SK-N-SH treated with all-trans-retinoic acid at 6 μM for 48 hours (cell line): ENCODE data around the gene CEP290.

ENCODE experiments used
- ZNF8 ChIP-seq: fragments of 450-650 bp; formaldehyde crosslinking; IDR thresholded peaks from 2 replicates; pipeline ENCODE4 v1.5.0; 2020; ENCODE audit warnings: mild to moderate bottlenecking, moderate library complexity
- TF ChIP-seq, protein P1 (sequence below): fragments of 250-450 bp; sonication (Bioruptor Pico); IDR thresholded peaks from 2 replicates; pipeline ENCODE4 v1.8.0; 2021; ENCODE audit warnings: low read depth, mild to moderate bottlenecking, moderate library complexity, borderline replicate concordance
- TF ChIP-seq, protein P2 (sequence below): fragments of 250-450 bp; sonication (Bioruptor Pico); IDR thresholded peaks from 2 replicates; pipeline ENCODE4 v1.5.1; 2020; ENCODE audit warnings: low read depth, mild to moderate bottlenecking, moderate library complexity

DNA sequence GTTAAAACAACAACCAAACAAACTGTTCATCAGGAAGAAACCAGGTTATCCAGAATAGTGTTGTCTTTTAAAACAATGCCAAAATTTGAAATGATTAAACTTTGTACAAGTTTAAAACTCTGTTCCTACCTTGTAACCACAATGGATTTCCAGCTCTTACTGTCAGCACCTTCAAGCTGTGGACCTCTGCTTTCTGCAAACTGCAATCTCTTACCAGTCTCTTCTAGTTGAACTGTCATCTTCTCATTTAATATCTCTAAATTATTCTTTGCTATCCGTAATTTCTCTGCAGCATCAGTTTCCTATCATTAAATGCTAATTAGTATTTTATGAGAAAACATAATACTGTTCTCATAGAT is 83.2 kb downstream of the CEP290 start:
- TF ChIP-seq, protein P1, sequence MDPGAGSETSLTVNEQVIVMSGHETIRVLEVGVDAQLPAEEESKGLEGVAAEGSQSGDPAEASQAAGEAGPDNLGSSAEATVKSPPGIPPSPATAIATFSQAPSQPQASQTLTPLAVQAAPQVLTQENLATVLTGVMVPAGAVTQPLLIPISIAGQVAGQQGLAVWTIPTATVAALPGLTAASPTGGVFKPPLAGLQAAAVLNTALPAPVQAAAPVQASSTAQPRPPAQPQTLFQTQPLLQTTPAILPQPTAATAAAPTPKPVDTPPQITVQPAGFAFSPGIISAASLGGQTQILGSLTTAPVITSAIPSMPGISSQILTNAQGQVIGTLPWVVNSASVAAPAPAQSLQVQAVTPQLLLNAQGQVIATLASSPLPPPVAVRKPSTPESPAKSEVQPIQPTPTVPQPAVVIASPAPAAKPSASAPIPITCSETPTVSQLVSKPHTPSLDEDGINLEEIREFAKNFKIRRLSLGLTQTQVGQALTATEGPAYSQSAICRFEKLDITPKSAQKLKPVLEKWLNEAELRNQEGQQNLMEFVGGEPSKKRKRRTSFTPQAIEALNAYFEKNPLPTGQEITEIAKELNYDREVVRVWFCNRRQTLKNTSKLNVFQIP (CRISPR knock-in tag), result no peak
- TF ChIP-seq, protein P2, sequence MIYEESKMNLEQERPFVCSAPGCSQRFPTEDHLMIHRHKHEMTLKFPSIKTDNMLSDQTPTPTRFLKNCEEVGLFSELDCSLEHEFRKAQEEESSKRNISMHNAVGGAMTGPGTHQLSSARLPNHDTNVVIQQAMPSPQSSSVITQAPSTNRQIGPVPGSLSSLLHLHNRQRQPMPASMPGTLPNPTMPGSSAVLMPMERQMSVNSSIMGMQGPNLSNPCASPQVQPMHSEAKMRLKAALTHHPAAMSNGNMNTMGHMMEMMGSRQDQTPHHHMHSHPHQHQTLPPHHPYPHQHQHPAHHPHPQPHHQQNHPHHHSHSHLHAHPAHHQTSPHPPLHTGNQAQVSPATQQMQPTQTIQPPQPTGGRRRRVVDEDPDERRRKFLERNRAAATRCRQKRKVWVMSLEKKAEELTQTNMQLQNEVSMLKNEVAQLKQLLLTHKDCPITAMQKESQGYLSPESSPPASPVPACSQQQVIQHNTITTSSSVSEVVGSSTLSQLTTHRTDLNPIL (CRISPR knock-in tag), result no peak
- no peak for TF ChIP-seq ZNF8 (CRISPR knock-in tag)
